Neutrophil (primary cell): ENCODE measurements around the gene C1orf216.
"Not testable (repeated sequence)": the region's sequence is repeated elsewhere in the genome, so short reads cannot be mapped to it uniquely, and the experiment has no call there.

ENCODE experiments used
- H3K27ac ChIP-seq: fragments of 200-600 bp; sonication (generic); 2 replicates; pipeline ENCODE4 v1.5.1; 2016; ENCODE audit warnings: mild to moderate bottlenecking, moderate library complexity
- H3K27me3 ChIP-seq: fragments of 200-600 bp; sonication (generic); 2 replicates; pipeline ENCODE4 v1.6.0; 2016; ENCODE audit warnings: mild to moderate bottlenecking
- H3K36me3 ChIP-seq: fragments of 200-600 bp; sonication (generic); 2 replicates; pipeline ENCODE4 v1.5.1; 2017
- H3K4me1 ChIP-seq, 2 experiments: fragments of 200-600 bp in 1 of 2; sonication (generic) in 1 of 2; 1 replicate in 1 of 2; 2 replicates in 1 of 2; pipeline versions ENCODE4 v1.5.1 to v1.6.1; 2013 to 2016; ENCODE audit warnings: low read depth in 1 of 2, low read length in 1 of 2, mild to moderate bottlenecking in 1 of 2, moderate library complexity in 1 of 2; ENCODE audit not compliant: control insufficient read depth in 1 of 2, insufficient read depth in 1 of 2
- H3K4me3 ChIP-seq, 2 experiments: fragments of 200-600 bp in 1 of 2; sonication (generic) in 1 of 2; 1 replicate in 1 of 2; 2 replicates in 1 of 2; pipeline ENCODE4 v1.5.1; 2013 to 2016; ENCODE audit warnings: low read depth in 1 of 2, low read length in 1 of 2, mild to moderate bottlenecking in 1 of 2, moderate library complexity in 1 of 2
- H3K9me3 ChIP-seq: fragments of 200-600 bp; sonication (generic); 2 replicates; pipeline ENCODE4 v1.5.1; 2016
- CTCF ChIP-seq: fragments of 200-600 bp; sonication (generic); IDR thresholded peaks from 2 replicates; pipeline ENCODE4 v1.5.1; 2016; ENCODE audit warnings: antibody characterized with exemption

C1orf216 gene

GRCh38 chr1:35706846-35707600 is 11.7 kb downstream of the C1orf216 start:
- no peaks in the 10 kb centered on the region for H3K9me3 ChIP-seq
- H3K4me1 ChIP-seq, result peaks cover 3 to 14% of the 10 kb centered on the region in 2 experiments
- no peak overlapping the region for H3K27ac ChIP-seq
- H3K4me3 ChIP-seq, result peak overlapping the region in 1 of 2 experiments; percentile 53
- peaks cover 85% of the 10 kb centered on the region for H3K27me3 ChIP-seq
- TF ChIP-seq CTCF, result no peak
- no peaks in the 10 kb centered on the region for H3K36me3 ChIP-seq

GRCh38 chr1:35702508-35702907 is 16.2 kb downstream of the C1orf216 start:
- Histone ChIP-seq H3K9me3 (no peaks in the 10 kb centered on the region), H3K27me3 (peaks cover 100% of the 10 kb centered on the region), H3K4me1 (peaks cover 2 to 3% of the 10 kb centered on the region in 2 experiments), H3K4me3 (no peak overlapping the region), H3K27ac (no peak overlapping the region), H3K36me3 (no peaks in the 10 kb centered on the region)
- TF ChIP-seq CTCF, result no peak

GRCh38 chr1:35699152-35699551 is 19.5 kb downstream of the C1orf216 start:
- H3K27ac ChIP-seq, H3K9me3 ChIP-seq, H3K4me3 ChIP-seq, H3K36me3 ChIP-seq, H3K4me1 ChIP-seq: not testable (repeated sequence)
- H3K27me3 ChIP-seq, result peaks cover 98% of the 10 kb centered on the region

- no peaks in the 10 kb centered on the region for H3K4me1 ChIP-seq
- H3K27ac ChIP-seq, result no peak overlapping the region
- TF ChIP-seq CTCF, result no peak
- no peaks in the 10 kb centered on the region for H3K36me3 ChIP-seq
- H3K4me3 ChIP-seq, result no peak overlapping the region
- no peaks in the 10 kb centered on the region for H3K9me3 ChIP-seq
- peaks cover 66% of the 10 kb centered on the region for H3K27me3 ChIP-seq
These were observed 26.4 kb downstream of the C1orf216 start for GRCh38 chr1:35692317-35692716.

GRCh38 chr1:35691571-35692220 is 27.0 kb downstream of the C1orf216 start:
- H3K27ac ChIP-seq, result no peak overlapping the region
- no peaks in the 10 kb centered on the region for H3K36me3 ChIP-seq
- TF ChIP-seq CTCF, result no peak
- peaks cover 60% of the 10 kb centered on the region for H3K27me3 ChIP-seq
- no peaks in the 10 kb centered on the region for H3K9me3 ChIP-seq
- H3K4me1 ChIP-seq, result no peaks in the 10 kb centered on the region
- no peak overlapping the region for H3K4me3 ChIP-seq

- Histone ChIP-seq H3K4me1 (no peaks in the 10 kb centered on the region), H3K36me3 (no peaks in the 10 kb centered on the region), H3K27ac (no peak overlapping the region), H3K27me3 (peaks cover 59% of the 10 kb centered on the region), H3K4me3 (no peak overlapping the region), H3K9me3 (no peaks in the 10 kb centered on the region)
- TF ChIP-seq CTCF, result no peak
These were observed 27.6 kb downstream of the C1orf216 start for GRCh38 chr1:35691080-35691479.

GRCh38 chr1:35690103-35690502 is 28.6 kb downstream of the C1orf216 start:
- H3K36me3 ChIP-seq, H3K4me1 ChIP-seq, H3K9me3 ChIP-seq, H3K27ac ChIP-seq, H3K4me3 ChIP-seq: not testable (repeated sequence)
- H3K27me3 ChIP-seq, result peaks cover 57% of the 10 kb centered on the region
